Erythroblast (primary cell): ENCODE results near the gene POFUT1.
"Not testable (repeated sequence)": the region's sequence is repeated elsewhere in the genome, so short reads cannot be mapped to it uniquely, and the experiment has no call there.

Source experiments
- DNase-seq, 2 experiments: peaks; one replicate each; lab custom pipeline; 2025; lab: John Stamatoyannopoulos, UW
- GATA1 ChIP-seq: IDR thresholded peaks from 2 replicates; pipeline ENCODE4 v1.6.1; 2011; ENCODE audit warnings: low read depth, mild to moderate bottlenecking, control low read depth, low read length, moderate library complexity
- POLR2A ChIP-seq: IDR thresholded peaks from 2 replicates; pipeline ENCODE4 v1.6.1; 2011; ENCODE audit warnings: mild to moderate bottlenecking, low read length

POFUT1 gene

GRCh38 chr20:32179934-32180333 lies 27.7 kb upstream of the POFUT1 start:
- no peak for TF ChIP-seq GATA1
- TF ChIP-seq POLR2A: no peak
- no peak for DNase-seq

DNA sequence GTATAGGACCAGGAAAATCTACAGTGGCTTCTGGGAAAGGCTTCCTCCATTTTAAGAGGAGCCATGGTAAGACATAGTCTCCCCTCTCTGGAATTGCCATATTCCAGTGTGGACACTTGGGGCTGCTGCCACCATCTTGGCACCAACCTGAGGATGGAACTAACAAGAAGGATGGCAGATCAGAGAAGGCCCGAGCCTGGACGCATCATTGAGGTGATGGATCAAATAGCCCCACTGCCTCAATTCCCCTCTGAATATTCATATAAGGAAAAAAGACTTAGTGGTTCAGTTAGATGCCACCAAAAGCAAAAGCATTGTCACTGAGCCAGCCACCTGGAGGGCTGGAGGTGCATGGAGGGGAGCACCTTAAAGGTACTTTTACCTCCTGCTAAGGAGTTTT lies 26.1 kb upstream of the POFUT1 start:
- no peak for TF ChIP-seq GATA1
- TF ChIP-seq POLR2A: no peak
- DNase-seq: no peak

- no peak for DNase-seq
- no peak for TF ChIP-seq POLR2A
- no peak for TF ChIP-seq GATA1
Measured at GRCh38 chr20:32183947-32184635, 23.6 kb upstream of the POFUT1 start.

- TF ChIP-seq GATA1 (no peak), POLR2A (no peak)
- no peak for DNase-seq
Measured at GRCh38 chr20:32184961-32185603, 22.6 kb upstream of the POFUT1 start.

GRCh38 chr20:32186506-32186905 lies 21.2 kb upstream of the POFUT1 start:
- TF ChIP-seq GATA1: no peak
- TF ChIP-seq POLR2A: no peak
- no peak for DNase-seq

DNA sequence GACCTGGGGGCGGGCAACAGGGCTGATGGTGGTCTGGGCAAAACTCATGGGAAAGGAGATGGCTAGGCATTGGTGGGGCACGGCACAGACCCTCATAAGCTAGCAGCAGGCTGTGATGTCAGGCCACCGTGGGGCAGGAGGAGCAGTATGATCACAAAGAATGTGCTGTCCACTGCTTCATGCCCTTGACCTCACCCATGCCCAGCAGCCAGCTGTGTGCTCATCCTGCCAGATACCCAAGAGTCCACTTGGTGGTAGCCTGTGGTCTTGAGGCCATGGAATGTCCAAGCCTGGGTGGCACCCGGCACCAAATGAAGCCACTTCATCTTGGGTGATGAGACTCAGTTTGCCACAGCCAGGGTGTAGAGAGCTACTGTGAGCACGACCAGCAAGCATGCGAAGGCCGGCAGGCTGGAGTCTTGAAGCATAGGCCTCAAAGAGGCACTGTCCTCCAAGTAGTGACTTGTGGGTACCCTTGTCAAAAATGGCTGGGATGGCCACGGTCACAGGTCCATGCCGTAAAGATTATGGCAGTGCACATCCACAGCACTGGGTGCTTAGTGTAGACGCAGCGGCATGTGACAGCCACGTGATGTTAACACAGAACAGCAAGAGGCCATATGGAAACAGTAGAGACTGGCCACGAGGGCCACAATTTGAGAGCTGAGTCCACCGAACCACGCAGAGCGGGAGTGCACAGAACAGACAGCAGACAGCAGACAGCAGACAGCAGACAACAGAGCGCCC lies 19.1 kb upstream of the POFUT1 start:
- DNase-seq: no peak
- TF ChIP-seq GATA1: no peak
- no peak for TF ChIP-seq POLR2A

- no peak for DNase-seq
- TF ChIP-seq GATA1 (no peak), POLR2A (no peak)
Measured at GRCh38 chr20:32189123-32189410, 18.6 kb upstream of the POFUT1 start.

DNA sequence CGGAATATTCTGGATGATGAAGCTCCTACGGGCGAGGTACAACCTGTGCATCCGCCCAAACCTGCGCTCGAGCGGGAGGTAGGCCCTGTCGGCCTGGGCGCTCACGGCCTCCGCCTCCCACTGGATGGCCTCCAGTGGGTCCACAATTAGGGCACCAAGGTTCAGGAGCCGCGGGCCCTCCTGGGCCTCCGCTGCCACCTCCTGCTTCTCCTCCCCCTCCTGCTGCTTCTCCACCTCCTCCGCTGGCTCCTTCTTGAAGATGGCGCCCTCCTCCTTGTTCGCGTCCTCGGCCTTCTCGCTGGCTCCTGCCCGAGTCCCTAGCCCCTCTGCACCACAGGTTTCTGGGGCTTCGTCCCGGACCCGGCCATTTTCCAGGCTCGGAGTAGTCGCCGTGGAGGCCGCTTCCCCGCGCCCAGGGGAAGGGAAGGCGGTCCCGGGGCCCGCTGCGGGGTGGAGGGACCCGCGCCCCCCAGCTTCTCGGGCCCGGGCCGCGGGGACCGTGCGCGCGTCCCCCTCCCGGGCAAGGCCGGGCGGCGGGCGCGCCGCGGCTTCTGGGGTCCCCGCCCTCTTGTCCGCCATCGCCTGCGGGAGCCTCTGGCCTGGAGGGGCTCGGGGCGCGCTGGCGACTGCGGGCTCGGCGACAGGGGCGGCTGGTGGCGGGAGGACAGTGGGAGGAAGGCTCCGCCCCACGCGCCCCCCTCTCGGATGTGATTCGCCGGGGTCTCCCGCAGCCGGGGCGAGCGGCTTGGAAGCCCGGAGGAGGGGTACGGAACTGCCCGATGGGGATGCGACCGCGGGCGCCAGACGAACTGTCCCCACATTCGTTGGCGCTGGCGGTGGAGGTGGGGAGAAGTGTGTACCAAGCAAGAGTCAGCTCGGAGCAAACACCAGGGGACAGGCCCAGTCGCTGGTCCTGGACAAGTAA lies 17.7 kb upstream of the POFUT1 start:
- no peak for TF ChIP-seq GATA1
- TF ChIP-seq POLR2A: no peak
- DNase-seq: peak; percentile 48 to 49

DNA sequence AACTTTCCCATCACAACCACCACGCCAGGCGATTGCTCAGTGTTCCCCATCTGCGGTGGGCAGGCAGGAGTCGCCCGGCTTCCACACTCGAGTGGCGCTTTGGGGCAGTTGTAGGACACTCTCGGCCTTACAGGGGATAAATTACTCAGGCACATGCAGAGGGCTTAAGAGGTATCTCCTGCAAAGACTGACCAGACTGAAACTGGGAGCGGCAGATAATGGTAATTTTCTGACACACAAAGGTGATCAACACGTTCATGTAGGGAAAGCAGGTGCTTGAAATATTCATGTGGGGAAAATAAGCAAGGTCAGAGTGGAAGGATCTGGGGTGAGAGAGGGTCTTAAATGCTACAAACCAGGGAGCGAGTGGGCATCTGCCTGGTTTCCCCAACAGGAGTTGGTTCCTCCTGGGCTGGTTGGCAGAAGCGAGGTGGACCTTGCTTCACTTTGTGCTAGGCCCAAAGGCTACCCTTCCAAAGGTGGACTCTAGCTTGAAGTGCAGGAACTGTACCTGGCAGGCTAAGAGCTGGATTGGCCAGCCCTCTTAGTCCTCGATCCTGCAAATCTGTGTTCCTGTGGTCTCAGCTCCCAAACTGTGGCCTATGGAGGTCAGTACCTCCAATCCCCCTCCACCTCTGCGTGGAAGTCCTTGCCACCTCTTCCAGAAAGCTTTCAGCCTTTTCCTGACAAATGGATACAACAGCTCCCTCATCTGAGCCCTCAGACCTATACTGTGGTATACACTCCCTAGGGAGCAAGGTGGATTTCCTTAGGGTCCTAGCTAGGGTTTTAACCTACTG lies 16.9 kb upstream of the POFUT1 start:
- TF ChIP-seq GATA1 (no peak), POLR2A (no peak)
- DNase-seq: peak in 1 of 2 experiments; percentile 41

GRCh38 chr20:32191422-32191821 lies 16.3 kb upstream of the POFUT1 start:
- no peak for DNase-seq
- TF ChIP-seq POLR2A: no peak

GRCh38 chr20:32191873-32192272 lies 15.8 kb upstream of the POFUT1 start:
- TF ChIP-seq POLR2A: peak; percentile 21
- TF ChIP-seq GATA1: no peak
- no peak for DNase-seq

GRCh38 chr20:32192698-32193097 lies 15.0 kb upstream of the POFUT1 start:
- DNase-seq: no peak
- TF ChIP-seq GATA1: no peak

GRCh38 chr20:32193336-32193735 lies 14.3 kb upstream of the POFUT1 start:
- DNase-seq: not testable (repeated sequence)
